NCI-H345 treated with DMSO at 0.1 percent for 48 hours (cell line): Measurements from ENCODE around the gene TMEM163.
"Not testable (repeated sequence)": the region's sequence is repeated elsewhere in the genome, so short reads cannot be mapped to it uniquely, and the experiment has no call there.

Experiments used
- DNase-seq: peaks from one replicate; lab custom pipeline; 2025; ENCODE audit not compliant: unreplicated experiment; lab: John Stamatoyannopoulos, UW

TMEM163 gene

GRCh38 chr2:134718817-134719814 lies at the start of gene TMEM163:
Gene TMEM163, minus strand, starts transcription at chr2:134719000.
- peak; percentile 50 for DNase-seq

- DNase-seq = no peak
Observed at GRCh38 chr2:134766583-134766982, 47.8 kb upstream of the TMEM163 start.

GRCh38 chr2:134765987-134766386 lies 47.2 kb upstream of the TMEM163 start:
- DNase-seq = no peak

- DNase-seq = no peak
Observed at GRCh38 chr2:134764164-134764563, 45.4 kb upstream of the TMEM163 start.

GRCh38 chr2:134763164-134763710 lies 44.4 kb upstream of the TMEM163 start:
- no peak for DNase-seq

- DNase-seq = no peak
Observed at GRCh38 chr2:134762508-134762907, 43.7 kb upstream of the TMEM163 start.

GRCh38 chr2:134760385-134760784 lies 41.6 kb upstream of the TMEM163 start:
- no peak for DNase-seq

GRCh38 chr2:134758633-134759032 lies 39.8 kb upstream of the TMEM163 start:
- DNase-seq = no peak

- not testable (repeated sequence) for DNase-seq
Observed at GRCh38 chr2:134751981-134752380, 33.2 kb upstream of the TMEM163 start.

- no peak for DNase-seq
Observed at GRCh38 chr2:134745546-134745945, 26.7 kb upstream of the TMEM163 start.

GRCh38 chr2:134745023-134745422 lies 26.2 kb upstream of the TMEM163 start:
- DNase-seq = no peak

GRCh38 chr2:134739879-134740301 lies 21.1 kb upstream of the TMEM163 start:
- no peak for DNase-seq

- no peak for DNase-seq
Observed at GRCh38 chr2:134739236-134739878, 20.6 kb upstream of the TMEM163 start.

GRCh38 chr2:134738141-134738870 lies 19.5 kb upstream of the TMEM163 start:
- no peak for DNase-seq

- peak; percentile 23 for DNase-seq
Observed at GRCh38 chr2:134737671-134738070, 18.9 kb upstream of the TMEM163 start.

GRCh38 chr2:134736167-134736880 lies 17.5 kb upstream of the TMEM163 start:
- no peak for DNase-seq

GRCh38 chr2:134728163-134728562 lies 9.4 kb upstream of the TMEM163 start:
- no peak for DNase-seq

GRCh38 chr2:134727385-134727784 lies 8.6 kb upstream of the TMEM163 start:
- DNase-seq = no peak

- no peak for DNase-seq
Observed at GRCh38 chr2:134726645-134727044, 7.8 kb upstream of the TMEM163 start.

- no peak for DNase-seq
Observed at GRCh38 chr2:134725876-134726275, 7.1 kb upstream of the TMEM163 start.
